ENCODE measurements around the gene GSE1. TPM values are rescaled to one million over a fixed set of nuclear protein-coding genes. Genes with fewer than 3 reads are reported as not detected.
A peak's percentile ranks its signal among the peaks of the same experiment; 100 is the strongest.

GSE1 gene
- total RNA-seq, 1 experiment from 2014 or later, result 38.4 TPM

DNA sequence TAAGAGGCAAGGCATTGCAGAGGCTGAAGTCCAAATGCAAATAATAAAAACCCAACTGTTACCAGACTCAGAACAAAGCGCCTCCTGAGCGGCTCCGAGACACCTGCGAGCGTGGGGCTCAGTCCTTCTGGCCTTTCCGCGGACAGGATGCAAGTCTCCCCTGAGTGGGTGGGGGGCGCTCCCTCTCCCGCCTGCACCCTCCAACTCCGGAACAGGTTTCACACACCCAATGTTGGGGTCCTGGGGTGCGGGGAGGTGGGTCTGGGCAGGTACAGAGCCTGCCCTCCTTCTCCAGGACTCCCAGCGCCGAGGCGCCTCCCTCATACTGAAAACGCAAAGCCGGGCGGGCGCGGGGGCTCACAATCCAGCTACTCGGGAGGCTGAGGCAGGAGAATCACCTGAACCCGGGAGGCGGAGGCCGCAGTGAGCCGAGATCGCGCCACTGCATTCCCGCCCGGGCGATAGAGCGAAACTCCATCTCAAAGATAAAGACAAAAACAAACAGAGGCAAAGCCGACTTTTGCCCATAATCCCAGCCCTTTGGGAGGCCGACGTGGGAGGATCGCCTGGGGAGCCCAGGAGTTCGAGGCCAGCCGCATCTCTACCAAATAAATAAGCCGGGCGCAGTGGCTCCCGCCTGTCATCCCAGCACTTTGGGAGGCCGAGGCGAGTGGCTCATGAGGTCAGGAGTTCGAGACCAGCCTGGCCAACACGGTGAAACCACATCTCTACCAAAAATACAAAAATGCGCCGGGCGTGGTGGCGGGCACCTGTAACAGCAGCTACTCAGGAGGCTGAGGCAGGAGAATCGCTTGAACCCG is 74.7 kb downstream of the GSE1 start:
- H3K4me2 ChIP-seq (ENCODE audit: low read length), result peak overlapping the region; percentile 96
- CTCF ChIA-PET, result no interaction called here
- intact Hi-C loops (cut with micrococcal nuclease), result no loop called here
- peaks cover 28% of the 10 kb centered on the region for H3K79me2 ChIP-seq (ENCODE audit: low read length)
- ATAC-seq, result no peak
- no peaks in the 10 kb centered on the region for H3K36me3 ChIP-seq (ENCODE audit: low read depth, low read length)
- H3F3A ChIP-seq (ENCODE audit: low read length, unreplicated experiment), result no peaks in the 10 kb centered on the region
- H3K27ac ChIP-seq (ENCODE audit: low read length), result no peak overlapping the region
- BruUV-seq (replicated peaks), result no TSS peak
- no peak for DNase-seq
- H3K9me2 ChIP-seq (replicated peaks; ENCODE audit: low read length), result no peaks in the 10 kb centered on the region
- POLR2A ChIA-PET (ENCODE audit: unreplicated experiment), result no interaction called here
- H3K9me3 ChIP-seq (ENCODE audit: low read length), result no peaks in the 10 kb centered on the region
- H3K4me3 ChIP-seq (ENCODE audit: low read length), result peak overlapping the region; percentile 80
- TF ChIP-seq CTCF (conservative IDR thresholded peaks at IDR 0.05; ENCODE audit: low read depth, low read length) (no peak; the same call in 1 of the 2 replicates), EZH2 (IDR thresholded peaks at IDR 0.05; ENCODE audit: low read length, unreplicated experiment) (no peak), EZH2phosphoT487 (IDR thresholded peaks at IDR 0.05; ENCODE audit: borderline replicate concordance, low read length) (no peak)
- peaks cover 14% of the 10 kb centered on the region for H3K4me1 ChIP-seq (ENCODE audit: insufficient read depth, low read length)
- H4K20me1 ChIP-seq (ENCODE audit: low read length), result peaks cover 10% of the 10 kb centered on the region; the same call in 1 of the 2 replicates
- H2AFZ ChIP-seq (ENCODE audit: low read length), result peak overlapping the region; percentile 87
- H3K27me3 ChIP-seq (ENCODE audit: low read length), result no peaks in the 10 kb centered on the region
- peak overlapping the region; percentile 84 for H3K9ac ChIP-seq (ENCODE audit: low read length)

- ChIA-PET CTCF (no interaction called here), POLR2A (ENCODE audit: unreplicated experiment) (no interaction called here)
- intact Hi-C loops (cut with micrococcal nuclease), result no loop called here
- peak within 1 kb of the TSS; percentile 96 for H3K4me2 ChIP-seq (ENCODE audit: low read length)
- no peaks in the 10 kb centered on the region for H3K36me3 ChIP-seq (ENCODE audit: low read depth, low read length)
- DNase-seq (peak; percentile 87), ATAC-seq (peak; percentile 98)
- H2AFZ ChIP-seq (ENCODE audit: low read length), result peak within 1 kb of the TSS; percentile 87
- H3K27me3 ChIP-seq (ENCODE audit: low read length), result no peaks in the 10 kb centered on the region
- peak within 1 kb of the TSS; percentile 84 for H3K9ac ChIP-seq (ENCODE audit: low read length)
- no peaks in the 10 kb centered on the region for H3K9me3 ChIP-seq (ENCODE audit: low read length)
- H3F3A ChIP-seq (ENCODE audit: low read length, unreplicated experiment), result no peaks in the 10 kb centered on the region
- H3K4me1 ChIP-seq (ENCODE audit: insufficient read depth, low read length), result peaks cover 14% of the 10 kb centered on the region
- H3K79me2 ChIP-seq (ENCODE audit: low read length), result peaks cover 28% of the 10 kb centered on the region
- peak within 1 kb of the TSS; percentile 80 for H3K4me3 ChIP-seq (ENCODE audit: low read length)
- no TSS peak for BruUV-seq (replicated peaks)
- peaks cover 10% of the 10 kb centered on the region; the same call in 1 of the 2 replicates for H4K20me1 ChIP-seq (ENCODE audit: low read length)
- H3K27ac ChIP-seq (ENCODE audit: low read length), result no peak within 1 kb of the TSS
- H3K9me2 ChIP-seq (replicated peaks; ENCODE audit: low read length), result no peaks in the 10 kb centered on the region
- TF ChIP-seq CTCF (conservative IDR thresholded peaks at IDR 0.05; ENCODE audit: low read depth, low read length) (no peak), EZH2 (IDR thresholded peaks at IDR 0.05; ENCODE audit: low read length, unreplicated experiment) (no peak), EZH2phosphoT487 (IDR thresholded peaks at IDR 0.05; ENCODE audit: borderline replicate concordance, low read length) (no peak)
Observed at GRCh38 chr16:85688586-85689284, 75.6 kb downstream of the GSE1 start, which contains the start of gene GINS2. GINS2 (minus strand) TSS chr16:85688954; CDS start chr16:85688898, 56 bp downstream.

All from PC-3 (cell line).